HCT116 (cell line): ENCODE measurements around the gene SALL3. TPM values are rescaled to one million over a fixed set of nuclear protein-coding genes. Genes with fewer than 3 reads are reported as not detected.

ENCODE experiments used
- ATAC-seq: fragments of 200-7000 bp; cut with Tn5 transposase; 2 replicates; pipeline ENCODE4 v1.9.1; 2020; ENCODE audit warnings: mild to moderate bottlenecking, moderate library complexity
- BruUV-seq: library from RNA; stranded (reverse); fragments of 400-500 nt; replicated peaks from 2 replicates; lab custom pipeline; 2021; lab: Mats Ljungman, UMichigan
- CTCF ChIA-PET: fragments of 300-600 bp; sonication (Branson Sonifier 250); formaldehyde crosslinking; loops from one replicate; lab custom pipeline; 2021; ENCODE audit warnings: antibody characterized with exemption; lab: Charles Lee
- POLR2A ChIA-PET: fragments of 300-600, 350-600 bp; sonication (Branson Sonifier 250); formaldehyde crosslinking; loops from one replicate; lab custom pipeline; 2021; ENCODE audit warnings: antibody characterized with exemption; lab: Charles Lee
- RAD21 ChIA-PET, 2 experiments: fragments of 300-600 bp; sonication (Branson Sonifier 250); formaldehyde crosslinking; loops; one replicate each; lab custom pipeline; 2023; ENCODE audit warnings: low total read pairs in 2 of 2; ENCODE audit not compliant: uncharacterized antibody in 2 of 2, unreplicated experiment in 2 of 2, low non-redundant PET in 1 of 2; lab: Charles Lee
- DNase-seq: peaks from one replicate; pipeline ENCODE4 v3.0.0-alpha.2; 2010; ENCODE audit warnings: low read depth, low spot score
- H2AFZ ChIP-seq: fragments of 200-600 bp; shearing (Covaris generic), sonication (generic); 2 replicates; pipeline ENCODE4 v1.6.1; 2017; ENCODE audit warnings: low read depth, mixed run types, mixed read lengths, antibody characterized with exemption, low read length; ENCODE audit not compliant: poor library complexity, severe bottlenecking
- H3K27ac ChIP-seq: 2 replicates; pipeline ENCODE4 v1.5.1; 2012; ENCODE audit warnings: low read depth, low read length
- H3K27me3 ChIP-seq: fragments of 200-600 bp; sonication (generic); 2 replicates; pipeline ENCODE4 v1.6.1; 2016; ENCODE audit warnings: mixed run types, low read length, mixed read lengths; ENCODE audit not compliant: insufficient read depth
- H3K36me3 ChIP-seq, 2 experiments: fragments of 200-500 bp in 1 of 2; fragments of 200-600 bp in 1 of 2; sonication (Bioruptor generic) in 1 of 2; sonication (generic) in 1 of 2; 2 replicates each; pipeline versions ENCODE4 v1.5.1 to v1.6.1; 2014 to 2016; ENCODE audit warnings: low read length in 2 of 2, inconsistent platforms in 1 of 2, mixed read lengths in 1 of 2, mixed run types in 1 of 2; ENCODE audit not compliant: insufficient read depth in 2 of 2, control insufficient read depth in 1 of 2
- H3K4me1 ChIP-seq, 2 experiments: fragments of 200-600 bp in 1 of 2; sonication (generic) in 1 of 2; 2 replicates each; pipeline versions ENCODE4 v1.5.1 to v1.6.1; 2012 to 2017; ENCODE audit warnings: low read length in 2 of 2, inconsistent platforms in 1 of 2, mild to moderate bottlenecking in 1 of 2, mixed read lengths in 1 of 2, mixed run types in 1 of 2, moderate library complexity in 1 of 2; ENCODE audit not compliant: insufficient read depth in 2 of 2, control insufficient read depth in 1 of 2
- H3K4me2 ChIP-seq: fragments of 200-600 bp; sonication (generic); 2 replicates; pipeline ENCODE4 v1.6.1; 2017; ENCODE audit warnings: mixed run types, low read length, mixed read lengths
- H3K4me3 ChIP-seq, 2 experiments: fragments of 200-600 bp in 1 of 2; sonication (generic) in 1 of 2; replicated peaks in 1 of 2; 2 replicates each; pipeline ENCODE4 v1.5.1; 2011 to 2016; ENCODE audit warnings: low read length in 2 of 2, control low read depth in 1 of 2, low read depth in 1 of 2, mild to moderate bottlenecking in 1 of 2, mixed read lengths in 1 of 2, mixed run types in 1 of 2
- H3K79me2 ChIP-seq: fragments of 200-600 bp; sonication (generic); 2 replicates; pipeline ENCODE4 v1.6.1; 2017; ENCODE audit warnings: mild to moderate bottlenecking, mixed run types, low read length, moderate library complexity, mixed read lengths; ENCODE audit not compliant: insufficient read depth
- H3K9ac ChIP-seq: fragments of 200-600 bp; sonication (generic); 2 replicates; pipeline ENCODE4 v1.6.1; 2016; ENCODE audit warnings: low read length, mixed read lengths
- H3K9me2 ChIP-seq: fragments of 200-600 bp; sonication (generic), shearing (Covaris generic); 2 replicates; pipeline ENCODE4 v1.6.1; 2017; ENCODE audit warnings: mixed run types, mild to moderate bottlenecking, moderate library complexity; ENCODE audit not compliant: insufficient read depth
- H3K9me3 ChIP-seq, 2 experiments: fragments of 200-500 bp in 1 of 2; fragments of 200-600 bp in 1 of 2; sonication (Bioruptor generic) in 1 of 2; sonication (generic) in 1 of 2; 2 replicates each; pipeline ENCODE4 v1.6.1; 2014 to 2017; ENCODE audit warnings: low read length in 2 of 2, mixed read lengths in 2 of 2, inconsistent platforms in 1 of 2, low read depth in 1 of 2, mild to moderate bottlenecking in 1 of 2, mixed run types in 1 of 2, moderate library complexity in 1 of 2; ENCODE audit not compliant: control insufficient read depth in 1 of 2, insufficient read depth in 1 of 2
- H4K20me1 ChIP-seq: fragments of 200-600 bp; sonication (generic), shearing (Covaris generic); 2 replicates; pipeline ENCODE4 v1.6.1; 2017; ENCODE audit warnings: mixed run types, mild to moderate bottlenecking, moderate library complexity; ENCODE audit not compliant: insufficient read depth
- CEBPB ChIP-seq: IDR thresholded peaks from 2 replicates; pipeline ENCODE4 v1.6.1; 2012; ENCODE audit warnings: low read depth
- EGR1 ChIP-seq: IDR thresholded peaks from 2 replicates; pipeline ENCODE4 v1.6.1; 2012; ENCODE audit warnings: low read depth
- ELF1 ChIP-seq: IDR thresholded peaks from 2 replicates; pipeline ENCODE4 v1.6.1; 2012; ENCODE audit warnings: low read depth, borderline replicate concordance
- EZH2phosphoT487 ChIP-seq: fragments of 200-600 bp; IDR thresholded peaks from 2 replicates; pipeline ENCODE4 v1.6.1; 2018; ENCODE audit warnings: antibody characterized with exemption, borderline replicate concordance
- FOSL1 ChIP-seq: IDR thresholded peaks from 2 replicates; pipeline ENCODE4 v1.6.1; 2012; ENCODE audit warnings: low read depth
- POLR2A ChIP-seq: IDR thresholded peaks from 2 replicates; pipeline ENCODE4 v1.7.0; 2011; ENCODE audit warnings: borderline replicate concordance; ENCODE audit not compliant: insufficient read depth, insufficient read length; ENCODE audit errors: extremely low read depth
- POLR2AphosphoS5 ChIP-seq: IDR thresholded peaks from 2 replicates; pipeline ENCODE4 v1.6.1; 2011; ENCODE audit warnings: mild to moderate bottlenecking, low read depth, low read length, moderate library complexity
- RAD21 ChIP-seq: IDR thresholded peaks from 2 replicates; pipeline ENCODE4 v1.6.1; 2012; ENCODE audit warnings: low read depth, mild to moderate bottlenecking
- SIN3A ChIP-seq: IDR thresholded peaks from 2 replicates; pipeline ENCODE4 v1.6.1; 2012; ENCODE audit warnings: low read depth
- SP1 ChIP-seq: IDR thresholded peaks from 2 replicates; pipeline ENCODE4 v1.6.1; 2012; ENCODE audit warnings: low read depth
- SRF ChIP-seq: IDR thresholded peaks from 2 replicates; pipeline ENCODE4 v1.6.1; 2012; ENCODE audit warnings: low read depth
- TCF7L2 ChIP-seq: IDR thresholded peaks from 2 replicates; pipeline ENCODE4 v1.7.0; 2011; ENCODE audit warnings: borderline replicate concordance, inconsistent platforms; ENCODE audit not compliant: insufficient read depth, insufficient read length; ENCODE audit errors: extremely low read depth
- ZNF274 ChIP-seq: fragments of 200-500 bp; sonication (Bioruptor generic); IDR thresholded peaks from 2 replicates; pipeline ENCODE4 v1.6.1; 2014; ENCODE audit warnings: mild to moderate bottlenecking, low read depth, low read length, inconsistent platforms
- intact Hi-C: fragments of 100-400 bp; cut with micrococcal nuclease; formaldehyde crosslinking; loops from 2 replicates; pipeline ENCODE4 v1.10.0; 2022
- total RNA-seq: library from RNA; stranded (reverse); gene quantifications from one replicate; pipeline ENCODE4 v1.2.1, GENCODE V29; 2021; ENCODE audit not compliant: unreplicated experiment
- TF ChIP-seq, protein P1 (sequence below), 3 experiments: fragments of 200-600 bp in 1 of 3; sonication (generic) in 1 of 3; IDR thresholded peaks in 2 of 3; conservative IDR thresholded peaks in 1 of 3; 2 replicates each; pipeline ENCODE4 v1.5.1; 2012 to 2017; ENCODE audit warnings: low read depth in 2 of 3, low read length in 2 of 3, antibody characterized with exemption in 1 of 3, borderline replicate concordance in 1 of 3, control low read depth in 1 of 3, mild to moderate bottlenecking in 1 of 3, mixed read lengths in 1 of 3, mixed run types in 1 of 3, moderate library complexity in 1 of 3; ENCODE audit not compliant: insufficient read depth in 1 of 3
- TF ChIP-seq, protein P2 (sequence below): IDR thresholded peaks from 2 replicates; pipeline ENCODE4 v1.6.1; 2012
- TF ChIP-seq, protein P3 (sequence below): IDR thresholded peaks from 2 replicates; pipeline ENCODE4 v1.6.1; 2012
- TF ChIP-seq, protein P4 (sequence below): IDR thresholded peaks from 2 replicates; pipeline ENCODE4 v1.6.1; 2011; ENCODE audit warnings: mild to moderate bottlenecking, low read length, moderate library complexity; ENCODE audit not compliant: insufficient replicate concordance; ENCODE audit errors: extremely low read depth

Gene SALL3
- total RNA-seq, 1 experiment from 2014 or later, result not detected

DNA sequence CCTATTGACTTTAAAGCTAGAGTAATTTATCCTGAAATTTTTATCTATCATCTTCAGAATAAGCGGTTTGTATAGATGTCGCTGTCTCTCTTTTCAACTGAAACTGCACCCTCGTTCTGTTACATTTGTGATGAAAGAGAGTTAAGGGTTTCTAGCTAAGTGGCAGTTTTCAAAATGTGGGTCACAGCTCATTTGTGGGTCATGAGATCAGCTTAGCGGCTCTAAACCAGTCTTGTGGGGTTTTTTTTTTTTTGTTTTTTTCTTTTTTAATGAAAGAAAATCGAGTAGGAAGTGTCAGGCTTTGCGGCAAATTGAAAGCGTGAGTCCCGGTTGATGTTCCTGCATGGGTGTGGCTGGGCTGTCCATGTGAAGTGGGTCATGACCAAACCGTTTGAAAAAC lies 31.2 kb downstream of the SALL3 start:
- RAD21 ChIA-PET, result no interaction called here
- Histone ChIP-seq H3K4me1 (no peaks in the 10 kb centered on the region), H3K4me2 (no peak overlapping the region), H3K27me3 (peaks cover 51% of the 10 kb centered on the region), H3K27ac (no peak overlapping the region), H3K9me2 (no peaks in the 10 kb centered on the region), H2AFZ (no peak overlapping the region), H3K36me3 (no peaks in the 10 kb centered on the region)
- BruUV-seq, result no TSS peak
- intact Hi-C loops, result no loop called here
- ATAC-seq, result no peak
- TF ChIP-seq, protein P1, sequence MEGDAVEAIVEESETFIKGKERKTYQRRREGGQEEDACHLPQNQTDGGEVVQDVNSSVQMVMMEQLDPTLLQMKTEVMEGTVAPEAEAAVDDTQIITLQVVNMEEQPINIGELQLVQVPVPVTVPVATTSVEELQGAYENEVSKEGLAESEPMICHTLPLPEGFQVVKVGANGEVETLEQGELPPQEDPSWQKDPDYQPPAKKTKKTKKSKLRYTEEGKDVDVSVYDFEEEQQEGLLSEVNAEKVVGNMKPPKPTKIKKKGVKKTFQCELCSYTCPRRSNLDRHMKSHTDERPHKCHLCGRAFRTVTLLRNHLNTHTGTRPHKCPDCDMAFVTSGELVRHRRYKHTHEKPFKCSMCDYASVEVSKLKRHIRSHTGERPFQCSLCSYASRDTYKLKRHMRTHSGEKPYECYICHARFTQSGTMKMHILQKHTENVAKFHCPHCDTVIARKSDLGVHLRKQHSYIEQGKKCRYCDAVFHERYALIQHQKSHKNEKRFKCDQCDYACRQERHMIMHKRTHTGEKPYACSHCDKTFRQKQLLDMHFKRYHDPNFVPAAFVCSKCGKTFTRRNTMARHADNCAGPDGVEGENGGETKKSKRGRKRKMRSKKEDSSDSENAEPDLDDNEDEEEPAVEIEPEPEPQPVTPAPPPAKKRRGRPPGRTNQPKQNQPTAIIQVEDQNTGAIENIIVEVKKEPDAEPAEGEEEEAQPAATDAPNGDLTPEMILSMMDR (IDR thresholded peaks at IDR 0.05 in 2 of 3, conservative IDR thresholded peaks at IDR 0.05 in 1 of 3; ENCODE audit: borderline replicate concordance in 1 of 3, insufficient read depth in 1 of 3, low read depth in 2 of 3, low read length in 2 of 3), result no peak
- TF ChIP-seq TCF7L2, result no peak
- TF ChIP-seq, all 23 proteins: peak for 0
- no peaks in the 10 kb centered on the region for H3K9me3 ChIP-seq
- no peak overlapping the region for H3K4me3 ChIP-seq
- ChIA-PET POLR2A (no interaction called here), CTCF (interaction anchor here (1.7 kb wide), 1 partner anchor 11 kb away, joined by 4 read pairs; no protein-coding TSS in a partner anchor)
- H3K9ac ChIP-seq, result no peak overlapping the region
- no peak for DNase-seq
- H3K79me2 ChIP-seq, result no peaks in the 10 kb centered on the region
- H4K20me1 ChIP-seq, result no peaks in the 10 kb centered on the region

DNA sequence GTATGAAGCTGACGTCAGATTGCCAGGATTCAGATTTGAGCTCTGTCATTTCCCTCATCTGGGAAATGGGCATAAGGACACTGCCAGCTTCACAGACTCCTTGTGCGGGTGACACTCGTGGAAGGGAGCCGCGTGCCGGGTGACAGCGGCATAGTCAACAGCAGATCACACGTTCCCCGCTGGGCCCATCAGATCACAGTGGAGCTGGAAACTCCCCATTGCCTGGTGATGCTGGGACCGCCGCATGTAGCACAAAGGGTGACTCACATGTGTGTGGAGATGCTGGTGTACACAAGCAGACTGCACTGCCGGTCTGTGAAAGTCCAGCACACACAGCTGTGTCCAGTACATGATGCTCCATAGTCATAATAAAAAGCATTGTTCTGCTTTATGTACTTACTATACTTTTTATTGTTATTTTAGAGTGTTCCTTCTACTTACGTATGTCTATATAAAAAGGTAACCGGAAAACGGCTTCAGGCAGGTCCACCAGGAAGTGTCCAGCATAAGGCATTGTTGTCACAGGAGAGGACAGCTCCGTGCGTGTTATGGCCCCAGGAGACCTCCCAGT lies 31.8 kb downstream of the SALL3 start:
- Histone ChIP-seq H3K9ac (no peak overlapping the region), H4K20me1 (no peaks in the 10 kb centered on the region), H3K4me3 (no peak overlapping the region), H3K36me3 (no peaks in the 10 kb centered on the region), H3K4me2 (no peak overlapping the region), H3K79me2 (no peaks in the 10 kb centered on the region), H3K27ac (no peak overlapping the region), H3K4me1 (no peaks in the 10 kb centered on the region), H3K9me2 (no peaks in the 10 kb centered on the region), H3K9me3 (no peaks in the 10 kb centered on the region), H2AFZ (no peak overlapping the region), H3K27me3 (peaks cover 51% of the 10 kb centered on the region)
- TF ChIP-seq, protein P2, sequence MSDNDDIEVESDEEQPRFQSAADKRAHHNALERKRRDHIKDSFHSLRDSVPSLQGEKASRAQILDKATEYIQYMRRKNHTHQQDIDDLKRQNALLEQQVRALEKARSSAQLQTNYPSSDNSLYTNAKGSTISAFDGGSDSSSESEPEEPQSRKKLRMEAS, result no peak
- TF ChIP-seq SRF, result no peak
- TF ChIP-seq POLR2AphosphoS5, result no peak
- TF ChIP-seq CEBPB, result no peak
- no peak for TF ChIP-seq EZH2phosphoT487
- TF ChIP-seq, protein P3, sequence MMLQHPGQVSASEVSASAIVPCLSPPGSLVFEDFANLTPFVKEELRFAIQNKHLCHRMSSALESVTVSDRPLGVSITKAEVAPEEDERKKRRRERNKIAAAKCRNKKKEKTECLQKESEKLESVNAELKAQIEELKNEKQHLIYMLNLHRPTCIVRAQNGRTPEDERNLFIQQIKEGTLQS, result no peak
- no peak for TF ChIP-seq SP1
- TF ChIP-seq EGR1, result no peak
- no peak for TF ChIP-seq SIN3A
- TF ChIP-seq, protein P4, sequence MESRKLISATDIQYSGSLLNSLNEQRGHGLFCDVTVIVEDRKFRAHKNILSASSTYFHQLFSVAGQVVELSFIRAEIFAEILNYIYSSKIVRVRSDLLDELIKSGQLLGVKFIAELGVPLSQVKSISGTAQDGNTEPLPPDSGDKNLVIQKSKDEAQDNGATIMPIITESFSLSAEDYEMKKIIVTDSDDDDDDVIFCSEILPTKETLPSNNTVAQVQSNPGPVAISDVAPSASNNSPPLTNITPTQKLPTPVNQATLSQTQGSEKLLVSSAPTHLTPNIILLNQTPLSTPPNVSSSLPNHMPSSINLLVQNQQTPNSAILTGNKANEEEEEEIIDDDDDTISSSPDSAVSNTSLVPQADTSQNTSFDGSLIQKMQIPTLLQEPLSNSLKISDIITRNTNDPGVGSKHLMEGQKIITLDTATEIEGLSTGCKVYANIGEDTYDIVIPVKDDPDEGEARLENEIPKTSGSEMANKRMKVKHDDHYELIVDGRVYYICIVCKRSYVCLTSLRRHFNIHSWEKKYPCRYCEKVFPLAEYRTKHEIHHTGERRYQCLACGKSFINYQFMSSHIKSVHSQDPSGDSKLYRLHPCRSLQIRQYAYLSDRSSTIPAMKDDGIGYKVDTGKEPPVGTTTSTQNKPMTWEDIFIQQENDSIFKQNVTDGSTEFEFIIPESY, result no peak
- no peak for TF ChIP-seq ZNF274
- no peak for TF ChIP-seq POLR2A
- TF ChIP-seq ELF1, result no peak
- TF ChIP-seq RAD21, result no peak
- TF ChIP-seq FOSL1, result no peak
- ChIA-PET RAD21 (no interaction called here), CTCF (interaction anchor here (1.7 kb wide), 1 partner anchor 11 kb away, joined by 4 read pairs; no protein-coding TSS in a partner anchor), POLR2A (no interaction called here)
- no TSS peak for BruUV-seq
- intact Hi-C loops, result no loop called here
- DNase-seq (no peak), ATAC-seq (no peak)
